ENCODE measurements around the gene HELZ. TPM values are rescaled to one million over a fixed set of nuclear protein-coding genes. Genes with fewer than 3 reads are reported as not detected.

Gene HELZ
- total and polyA plus RNA-seq, 2 of the 8 experiments (the other 6 are each of a cell fraction or from before 2014, with no cell fraction given): 10.0 to 48.7 TPM

GRCh38 chr17:67229109-67229955, 15.7 kb downstream of the HELZ start (continued):
- TF ChIP-seq MAFK (IDR thresholded peaks at IDR 0.05; ENCODE audit: low read depth, low read length) (no peak), SRF (IDR thresholded peaks at IDR 0.05; ENCODE audit: low read depth, low read length) (no peak), POU5F1 (IDR thresholded peaks at IDR 0.05; ENCODE audit: low read depth, low read length) (no peak), NANOG (IDR thresholded peaks at IDR 0.05; ENCODE audit: insufficient read depth, low read depth, low read length, poor library complexity, severe bottlenecking) (no peak), CTCF (IDR thresholded peaks at IDR 0.05; ENCODE audit: control extremely low read depth in 1 of 3, insufficient read depth in 1 of 3, low read depth in 1 of 3, low read length in 3 of 3) (no peak), EZH2 (IDR thresholded peaks at IDR 0.05; ENCODE audit: low read depth, low read length, severe bottlenecking) (no peak)
